ENCODE measurements around the gene GID4.

Gene GID4

GRCh38 chr17:18065546-18065945 is 26.3 kb downstream of the GID4 start:
- no peak for TF ChIP-seq CTCF (IDR thresholded peaks at IDR 0.05; ENCODE audit: low read depth, low read length)
- H3K4me3 ChIP-seq (ENCODE audit: low read depth, low read length), result no peak overlapping the region

GRCh38 chr17:18066866-18067265 is 27.7 kb downstream of the GID4 start:
- H3K4me3 ChIP-seq (ENCODE audit: low read depth, low read length), result no peak overlapping the region
- no peak for TF ChIP-seq CTCF (IDR thresholded peaks at IDR 0.05; ENCODE audit: low read depth, low read length)

- no peak overlapping the region for H3K4me3 ChIP-seq (ENCODE audit: low read depth, low read length)
- TF ChIP-seq CTCF (IDR thresholded peaks at IDR 0.05; ENCODE audit: low read depth, low read length), result no peak
Observed at GRCh38 chr17:18069101-18069500, 29.9 kb downstream of the GID4 start.

- H3K4me3 ChIP-seq (ENCODE audit: low read depth, low read length), result peak overlapping the region; percentile 26
- no peak for TF ChIP-seq CTCF (IDR thresholded peaks at IDR 0.05; ENCODE audit: low read depth, low read length)
Observed at GRCh38 chr17:18070861-18071340, 31.7 kb downstream of the GID4 start.

GRCh38 chr17:18071751-18072150 is 32.5 kb downstream of the GID4 start:
- H3K4me3 ChIP-seq (ENCODE audit: low read depth, low read length), result no peak overlapping the region
- TF ChIP-seq CTCF (IDR thresholded peaks at IDR 0.05; ENCODE audit: low read depth, low read length), result no peak

GRCh38 chr17:18074566-18075272 is 35.5 kb downstream of the GID4 start:
- H3K4me3 ChIP-seq (ENCODE audit: low read depth, low read length), result no peak overlapping the region
- no peak for TF ChIP-seq CTCF (IDR thresholded peaks at IDR 0.05; ENCODE audit: low read depth, low read length)

GRCh38 chr17:18076936-18077335 is 37.7 kb downstream of the GID4 start:
- no peak for TF ChIP-seq CTCF (IDR thresholded peaks at IDR 0.05; ENCODE audit: low read depth, low read length)
- no peak overlapping the region for H3K4me3 ChIP-seq (ENCODE audit: low read depth, low read length)
